Body of pancreas (tissue), 4 donors: ENCODE data around the gene S1PR2. TPM values are rescaled to one million over a fixed set of nuclear protein-coding genes. Genes with fewer than 3 reads are reported as not detected.
A peak's percentile ranks its signal among the peaks of the same experiment; 100 is the strongest.

Source experiments
- ATAC-seq: fragments of 150-250 bp; one replicate; pipeline ENCODE4 v1.9.1; 2016
- DNase-seq, 4 donors: peaks; one replicate each; pipeline ENCODE4 v3.0.0-alpha.2; 2019
- H3K27ac ChIP-seq, 4 donors: fragments of 200-600 bp; sonication (generic); 1 replicate in 3 of 4; 2 replicates in 1 of 4; pipeline versions ENCODE4 v1.5.1 to v1.6.1; 2016 to 2019; ENCODE audit warnings: mild to moderate bottlenecking in 1 of 4, mixed read lengths in 1 of 4, moderate library complexity in 1 of 4
- H3K27me3 ChIP-seq, 2 donors: fragments of 200-600 bp; sonication (generic); one replicate each; pipeline ENCODE4 v1.6.0; 2016; ENCODE audit warnings: mild to moderate bottlenecking in 1 of 2
- H3K36me3 ChIP-seq, 2 donors: fragments of 200-600 bp; sonication (generic); replicated peaks in 1 of 2; 2 replicates each; pipeline ENCODE4 v1.5.1; 2016; ENCODE audit warnings: low read depth in 2 of 2; ENCODE audit not compliant: insufficient read depth in 1 of 2
- H3K4me1 ChIP-seq: fragments of 200-600 bp; sonication (generic); one replicate; pipeline ENCODE4 v1.6.0; 2016
- H3K4me3 ChIP-seq, 2 donors: fragments of 200-600 bp; sonication (generic); 1 replicate in 1 of 2; 2 replicates in 1 of 2; pipeline ENCODE4 v1.5.1; 2016 to 2019
- H3K9me3 ChIP-seq, 3 donors: fragments of 200-600 bp; sonication (generic); 1 replicate in 2 of 3; 2 replicates in 1 of 3; pipeline ENCODE4 v1.5.1; 2016
- CTCF ChIP-seq, 7 experiments: fragments of 450-650 bp in 4 of 7; fragments of 200-600 bp in 3 of 7; sonication (generic) in 3 of 7; IDR thresholded peaks; one replicate each; pipeline ENCODE4 v1.5.1; 2016 to 2019; ENCODE audit warnings: antibody characterized with exemption in 7 of 7
- POLR2A ChIP-seq, 3 donors: fragments of 450-650 bp; IDR thresholded peaks; one replicate each; pipeline ENCODE4 v1.6.1; 2016; ENCODE audit warnings: antibody characterized with exemption in 3 of 3, mild to moderate bottlenecking in 2 of 3
- WGBS, 2 donors: methylation state at CpG; one replicate each; pipeline ENCODE4 v1.1.5; 2017; 5-methylcytosine and 5-hydroxymethylcytosine counted together
- intact Hi-C: fragments of 100-400 bp; cut with DNase I; formaldehyde crosslinking; loops from one replicate; pipeline ENCODE4 v1.15.1; 2023
- total RNA-seq, 2 donors: library from RNA; depleted of rRNA; stranded (reverse); fragments of >200 nt; gene quantifications; one replicate each; pipeline ENCODE4 v1.1.0, GENCODE V29; 2016

The S1PR2 gene
- total RNA-seq, 2 donors from 2014 or later: 2.6 to 3.6 TPM

- WGBS, 2 donors: 25 to 65% methylated on average over 4 to 12 of the region's 12 CpGs
- no peak overlapping the region for H3K4me3 ChIP-seq
- H3K4me1 ChIP-seq: peaks cover 23% of the 10 kb centered on the region
- H3K36me3 ChIP-seq: no peaks in the 10 kb centered on the region
- H3K9me3 ChIP-seq: no peaks in the 10 kb centered on the region
- H3K27me3 ChIP-seq: peaks cover 0 to 10% of the 10 kb centered on the region in 2 donors
- DNase-seq (no peak), ATAC-seq (no peak)
- intact Hi-C loops: loop anchor here (2.0 kb wide), 1 partner anchor 115 kb away; no protein-coding TSS in a partner anchor
- TF ChIP-seq POLR2A (IDR thresholded peaks at IDR 0.05) (no peak), CTCF (IDR thresholded peaks at IDR 0.05) (no peak)
- peak overlapping the region in 2 of 4 donors; percentile 75 to 85 for H3K27ac ChIP-seq
Observed at GRCh38 chr19:10271543-10272086, 40.5 kb upstream of the S1PR2 start.

GRCh38 chr19:10270616-10271394 lies 39.7 kb upstream of the S1PR2 start, which contains the start of gene ICAM1:
TSS of gene ICAM1 (plus strand) at chr19:10271120. CDS start at chr19:10271160, 40 bp downstream.
- DNase-seq (peak; percentile 59 to 83 (median 65)), ATAC-seq (peak; percentile 64)
- Histone ChIP-seq H3K4me3 (no peak within 1 kb of the TSS), H3K9me3 (no peaks in the 10 kb centered on the region), H3K27me3 (peaks cover 0 to 10% of the 10 kb centered on the region in 2 donors), H3K27ac (peak within 1 kb of the TSS; percentile 10 to 85 (median 44)), H3K36me3 (no peaks in the 10 kb centered on the region), H3K4me1 (peaks cover 23% of the 10 kb centered on the region)
- 3% methylated on average over 8 to 51 of the region's 51 CpGs for WGBS, 2 donors
- TF ChIP-seq CTCF (IDR thresholded peaks at IDR 0.05) (peak in 2 of 7 experiments; percentile 11 to 14), POLR2A (IDR thresholded peaks at IDR 0.05) (peak; percentile 24 to 78 (median 73))
- intact Hi-C loops: loop anchor here (2.0 kb wide), 1 partner anchor 116 kb away; no protein-coding TSS in a partner anchor

- Histone ChIP-seq H3K27ac (peak overlapping the region in 3 of 4 donors; percentile 10 to 85 (median 75)), H3K4me3 (no peak overlapping the region), H3K4me1 (peaks cover 23% of the 10 kb centered on the region), H3K9me3 (no peaks in the 10 kb centered on the region), H3K36me3 (no peaks in the 10 kb centered on the region), H3K27me3 (peaks cover 0 to 10% of the 10 kb centered on the region in 2 donors)
- TF ChIP-seq CTCF (IDR thresholded peaks at IDR 0.05) (no peak), POLR2A (IDR thresholded peaks at IDR 0.05) (no peak)
- peak; percentile 40 to 78 (median 48) for DNase-seq
- peak; percentile 24 for ATAC-seq
- 3% methylated on average over 37 of the region's 37 CpGs; no CpG with 5 or more reads in 1 of the 2 donors for WGBS, 2 donors
- intact Hi-C loops: loop anchor here (2.0 kb wide), 1 partner anchor 117 kb away; no protein-coding TSS in a partner anchor
Observed at GRCh38 chr19:10270180-10270615, 39.1 kb upstream of the S1PR2 start.

- no peaks in the 10 kb centered on the region for H3K9me3 ChIP-seq
- WGBS, 2 donors: 3 to 5% methylated on average over 8 to 49 of the region's 59 CpGs
- no peak overlapping the region for H3K4me3 ChIP-seq
- peaks cover 0 to 10% of the 10 kb centered on the region in 2 donors for H3K27me3 ChIP-seq
- peak; percentile 71 for ATAC-seq
- intact Hi-C loops: loop anchor here (2.0 kb wide), 1 partner anchor 117 kb away; no protein-coding TSS in a partner anchor
- TF ChIP-seq POLR2A (IDR thresholded peaks at IDR 0.05): no peak
- peak; percentile 79 to 95 (median 93) for TF ChIP-seq CTCF (IDR thresholded peaks at IDR 0.05)
- no peaks in the 10 kb centered on the region for H3K36me3 ChIP-seq
- DNase-seq: peak; percentile 78 to 84 (median 80)
- peaks cover 23% of the 10 kb centered on the region for H3K4me1 ChIP-seq
- peak overlapping the region in 3 of 4 donors; percentile 10 to 85 (median 75) for H3K27ac ChIP-seq
Observed at GRCh38 chr19:10269333-10270179, 38.4 kb upstream of the S1PR2 start.
